Gastroesophageal sphincter (tissue), 4 donors: ENCODE data around the gene EPHA3. TPM values are rescaled to one million over a fixed set of nuclear protein-coding genes. Genes with fewer than 3 reads are reported as not detected.

ENCODE experiments used
- ATAC-seq: fragments of 150-250 bp; one replicate; pipeline ENCODE4 v1.9.1; 2016; ENCODE audit warnings: mild to moderate bottlenecking, moderate library complexity
- H3K27ac ChIP-seq, 4 donors: fragments of 200-600 bp; sonication (generic) in 3 of 4; 1 replicate in 3 of 4; 2 replicates in 1 of 4; pipeline ENCODE4 v1.5.1; 2016 to 2019
- H3K27me3 ChIP-seq: fragments of 200-600 bp; sonication (generic); one replicate; pipeline ENCODE4 v1.5.1; 2019
- H3K36me3 ChIP-seq, 2 donors: fragments of 200-600 bp; sonication (generic); one replicate each; pipeline ENCODE4 v1.5.1; 2019; ENCODE audit warnings: control low read depth in 1 of 2
- H3K4me1 ChIP-seq, 3 donors: fragments of 200-600 bp; sonication (generic); 1 replicate in 2 of 3; 2 replicates in 1 of 3; pipeline ENCODE4 v1.5.1; 2016 to 2019; ENCODE audit warnings: control low read depth in 2 of 3
- H3K4me3 ChIP-seq, 2 donors: fragments of 200-600 bp; sonication (generic); one replicate each; pipeline ENCODE4 v1.5.1; 2019; ENCODE audit warnings: mild to moderate bottlenecking in 1 of 2, moderate library complexity in 1 of 2
- H3K9me3 ChIP-seq, 3 donors: fragments of 200-600 bp; sonication (generic); one replicate each; pipeline ENCODE4 v1.5.1; 2017 to 2019; ENCODE audit warnings: control low read depth in 2 of 3
- CTCF ChIP-seq, 4 experiments: fragments of 200-600 bp in 2 of 4; fragments of 450-650 bp in 2 of 4; sonication (generic) in 1 of 4; IDR thresholded peaks; one replicate each; pipeline ENCODE4 v1.5.1; 2017 to 2019; ENCODE audit warnings: antibody characterized with exemption in 4 of 4, mild to moderate bottlenecking in 2 of 4, moderate library complexity in 2 of 4
- EP300 ChIP-seq: sonication (generic); formaldehyde crosslinking; IDR thresholded peaks from one replicate; pipeline ENCODE4 v1.6.1; 2017; ENCODE audit warnings: antibody characterized with exemption, mild to moderate bottlenecking
- POLR2A ChIP-seq, 2 donors: fragments of 450-650 bp; IDR thresholded peaks; one replicate each; pipeline ENCODE4 v1.6.1; 2017; ENCODE audit warnings: antibody characterized with exemption in 2 of 2, mild to moderate bottlenecking in 2 of 2, moderate library complexity in 1 of 2
- POLR2AphosphoS5 ChIP-seq: sonication (generic); formaldehyde crosslinking; IDR thresholded peaks from one replicate; pipeline ENCODE4 v1.6.1; 2017; ENCODE audit warnings: antibody characterized with exemption
- WGBS, 2 donors: methylation state at CpG; one replicate each; pipeline ENCODE4 v1.1.5; 2018; ENCODE audit warnings: low coverage in 1 of 2; 5-methylcytosine and 5-hydroxymethylcytosine counted together
- total RNA-seq, 4 donors: library from RNA; depleted of rRNA; stranded (reverse); fragments of >200 nt; gene quantifications; one replicate each; pipeline ENCODE4 v1.1.0, GENCODE V29; 2016

EPHA3 gene
- total RNA-seq, 4 donors from 2014 or later: 9.3 to 20.4 (median 15.9) TPM

- Histone ChIP-seq H3K27ac (no peak overlapping the region), H3K36me3 (no peaks in the 10 kb centered on the region), H3K9me3 (no peaks in the 10 kb centered on the region), H3K4me3 (no peak overlapping the region), H3K27me3 (no peaks in the 10 kb centered on the region), H3K4me1 (peaks cover 0 to 12% (median 0%) of the 10 kb centered on the region in 3 donors)
- TF ChIP-seq POLR2AphosphoS5: no peak
- TF ChIP-seq POLR2A (IDR thresholded peaks at IDR 0.05): no peak
- no peak for ATAC-seq
- WGBS, 2 donors: 95% methylated on average over 2 of the region's 2 CpGs; no CpG with 5 or more reads in 1 of the 2 donors
Observed at GRCh38 chr3:89232155-89232554, 124.7 kb downstream of the EPHA3 start.

GRCh38 chr3:89234620-89235019, 127.2 kb downstream of the EPHA3 start:
- Histone ChIP-seq H3K27me3 (no peaks in the 10 kb centered on the region), H3K4me3 (no peak overlapping the region), H3K4me1 (no peaks in the 10 kb centered on the region), H3K9me3 (no peaks in the 10 kb centered on the region), H3K36me3 (no peaks in the 10 kb centered on the region), H3K27ac (no peak overlapping the region)
- ATAC-seq: no peak
- TF ChIP-seq CTCF (IDR thresholded peaks at IDR 0.05) (no peak), POLR2AphosphoS5 (no peak), POLR2A (IDR thresholded peaks at IDR 0.05) (no peak), EP300 (no peak)

- Histone ChIP-seq H3K27me3 (no peaks in the 10 kb centered on the region), H3K27ac (no peak overlapping the region), H3K36me3 (no peaks in the 10 kb centered on the region), H3K4me3 (no peak overlapping the region), H3K4me1 (no peaks in the 10 kb centered on the region), H3K9me3 (no peaks in the 10 kb centered on the region)
- no peak for TF ChIP-seq POLR2AphosphoS5
- TF ChIP-seq EP300: no peak
- no peak for TF ChIP-seq CTCF (IDR thresholded peaks at IDR 0.05)
- TF ChIP-seq POLR2A (IDR thresholded peaks at IDR 0.05): no peak
- WGBS, 2 donors: 35 to 45% methylated on average over 2 of the region's 2 CpGs
- no peak for ATAC-seq
Observed at GRCh38 chr3:89238846-89239245, 131.4 kb downstream of the EPHA3 start.

GRCh38 chr3:89239774-89240173, 132.4 kb downstream of the EPHA3 start:
- TF ChIP-seq POLR2A (IDR thresholded peaks at IDR 0.05): no peak
- no peak for TF ChIP-seq POLR2AphosphoS5
- TF ChIP-seq EP300: no peak
- TF ChIP-seq CTCF (IDR thresholded peaks at IDR 0.05): no peak
- WGBS, 2 donors: 67 to 100% methylated on average over 1 of the region's 1 CpG
- H3K27me3 ChIP-seq: no peaks in the 10 kb centered on the region
- ATAC-seq: no peak
- no peaks in the 10 kb centered on the region for H3K9me3 ChIP-seq
- H3K27ac ChIP-seq: no peak overlapping the region
- H3K36me3 ChIP-seq: no peaks in the 10 kb centered on the region
- H3K4me1 ChIP-seq: no peaks in the 10 kb centered on the region
- H3K4me3 ChIP-seq: no peak overlapping the region

GRCh38 chr3:89245612-89246011, 138.2 kb downstream of the EPHA3 start:
- no peak for ATAC-seq
- Histone ChIP-seq H3K36me3 (no peaks in the 10 kb centered on the region), H3K27me3 (no peaks in the 10 kb centered on the region), H3K4me3 (no peak overlapping the region), H3K9me3 (no peaks in the 10 kb centered on the region), H3K27ac (no peak overlapping the region), H3K4me1 (no peaks in the 10 kb centered on the region)
- TF ChIP-seq EP300 (no peak), POLR2AphosphoS5 (no peak), POLR2A (IDR thresholded peaks at IDR 0.05) (no peak), CTCF (IDR thresholded peaks at IDR 0.05) (no peak)
- 83 to 94% methylated on average over 1 to 2 of the region's 2 CpGs for WGBS, 2 donors
